ENCODE measurements around the gene JAKMIP3. TPM values are rescaled to one million over a fixed set of nuclear protein-coding genes. Genes with fewer than 3 reads are reported as not detected.

JAKMIP3 gene
- total RNA-seq, 4 donors from 2014 or later = 0.42 to 0.98 (median 0.67) TPM

DNA sequence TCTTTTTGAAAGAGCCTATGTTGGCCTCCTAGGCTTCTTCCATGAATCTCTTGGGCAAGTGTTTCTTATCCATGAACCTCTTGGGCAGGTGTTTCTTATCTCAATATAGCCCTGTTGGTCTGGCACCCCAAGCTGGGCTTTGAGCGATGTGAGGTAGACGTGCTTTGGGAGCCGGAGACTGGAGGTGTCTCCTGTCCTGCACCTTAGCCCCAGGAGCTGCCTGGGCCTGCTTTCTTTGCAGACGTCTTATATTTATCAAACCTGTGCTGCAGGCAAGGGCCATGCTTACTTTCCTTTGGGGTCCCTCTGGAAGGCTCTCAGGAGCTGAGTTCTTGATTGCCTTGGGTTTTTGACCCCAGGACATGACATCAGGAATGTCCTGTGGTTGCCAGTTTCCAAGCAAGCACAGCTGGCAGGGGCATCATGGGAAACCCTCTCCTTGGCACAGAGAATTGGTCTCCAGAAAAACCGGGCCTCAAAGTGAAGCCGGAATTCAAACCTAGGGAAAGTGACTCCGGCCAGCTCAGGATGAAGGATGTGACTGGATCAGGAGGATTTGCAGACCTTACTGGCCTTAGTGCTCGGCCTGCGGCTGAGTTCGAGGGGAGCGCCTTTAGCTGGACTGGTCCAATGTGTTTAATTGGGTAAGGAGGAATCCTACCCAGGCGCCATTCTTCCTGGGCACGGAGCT, 2.8 kb downstream of the JAKMIP3 start:
- Histone ChIP-seq H3K9me3 (peaks cover 0 to 19% (median 0%) of the 10 kb centered on the region in 4 donors), H3K36me3 (no peaks in the 10 kb centered on the region), H3K27ac (no peak overlapping the region), H3K4me3 (no peak overlapping the region), H3K27me3 (no peaks in the 10 kb centered on the region), H3K4me1 (peaks cover 0 to 20% (median 0%) of the 10 kb centered on the region in 4 donors)
- DNase-seq (ENCODE audit: low spot score in 2 of 2) = no peak
- WGBS, 2 donors = 94% methylated on average over 13 of the region's 13 CpGs
- TF ChIP-seq EP300 (IDR thresholded peaks at IDR 0.05) = no peak
- no peak for TF ChIP-seq POLR2A (IDR thresholded peaks at IDR 0.05)
- TF ChIP-seq, protein P1, sequence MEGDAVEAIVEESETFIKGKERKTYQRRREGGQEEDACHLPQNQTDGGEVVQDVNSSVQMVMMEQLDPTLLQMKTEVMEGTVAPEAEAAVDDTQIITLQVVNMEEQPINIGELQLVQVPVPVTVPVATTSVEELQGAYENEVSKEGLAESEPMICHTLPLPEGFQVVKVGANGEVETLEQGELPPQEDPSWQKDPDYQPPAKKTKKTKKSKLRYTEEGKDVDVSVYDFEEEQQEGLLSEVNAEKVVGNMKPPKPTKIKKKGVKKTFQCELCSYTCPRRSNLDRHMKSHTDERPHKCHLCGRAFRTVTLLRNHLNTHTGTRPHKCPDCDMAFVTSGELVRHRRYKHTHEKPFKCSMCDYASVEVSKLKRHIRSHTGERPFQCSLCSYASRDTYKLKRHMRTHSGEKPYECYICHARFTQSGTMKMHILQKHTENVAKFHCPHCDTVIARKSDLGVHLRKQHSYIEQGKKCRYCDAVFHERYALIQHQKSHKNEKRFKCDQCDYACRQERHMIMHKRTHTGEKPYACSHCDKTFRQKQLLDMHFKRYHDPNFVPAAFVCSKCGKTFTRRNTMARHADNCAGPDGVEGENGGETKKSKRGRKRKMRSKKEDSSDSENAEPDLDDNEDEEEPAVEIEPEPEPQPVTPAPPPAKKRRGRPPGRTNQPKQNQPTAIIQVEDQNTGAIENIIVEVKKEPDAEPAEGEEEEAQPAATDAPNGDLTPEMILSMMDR (IDR thresholded peaks at IDR 0.05) = no peak

DNA sequence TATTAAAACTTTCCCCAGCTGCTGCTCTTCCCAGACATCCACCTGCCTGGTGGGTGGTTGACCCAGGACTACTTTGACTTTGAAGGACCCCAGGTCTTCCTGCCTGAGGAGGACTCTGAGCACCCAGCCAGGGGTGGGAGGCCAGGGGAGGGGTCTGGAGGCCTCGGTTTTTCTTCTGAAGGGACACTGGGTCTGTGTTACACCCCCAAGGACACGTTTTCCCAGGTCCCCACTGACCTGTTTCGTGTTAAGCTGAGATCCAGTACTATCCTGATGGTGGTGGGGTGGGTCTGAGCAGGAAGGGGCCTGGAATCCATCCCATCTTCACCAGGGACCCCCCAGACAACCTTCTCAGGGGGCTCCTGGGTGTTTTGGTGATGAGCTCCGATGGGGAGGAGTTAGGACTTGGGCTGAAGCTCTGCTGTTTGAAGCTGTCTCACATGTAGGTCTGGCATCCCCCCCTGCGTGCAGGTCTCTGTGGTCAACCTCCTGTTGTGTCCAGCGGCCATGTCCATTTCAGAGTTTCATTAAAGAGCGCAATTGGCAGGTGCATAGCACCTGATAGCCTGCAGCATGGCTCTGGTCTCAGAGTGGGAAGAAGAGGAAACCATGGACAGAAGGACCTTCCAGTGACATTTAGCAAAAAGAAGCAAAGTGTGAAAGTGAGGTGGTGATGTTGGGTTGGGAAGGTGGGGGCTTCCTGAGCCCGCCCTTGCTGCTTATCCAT, 3.5 kb downstream of the JAKMIP3 start:
- DNase-seq (ENCODE audit: low spot score in 2 of 2) = no peak
- H3K27me3 ChIP-seq = no peaks in the 10 kb centered on the region
- H3K27ac ChIP-seq = no peak overlapping the region

DNA sequence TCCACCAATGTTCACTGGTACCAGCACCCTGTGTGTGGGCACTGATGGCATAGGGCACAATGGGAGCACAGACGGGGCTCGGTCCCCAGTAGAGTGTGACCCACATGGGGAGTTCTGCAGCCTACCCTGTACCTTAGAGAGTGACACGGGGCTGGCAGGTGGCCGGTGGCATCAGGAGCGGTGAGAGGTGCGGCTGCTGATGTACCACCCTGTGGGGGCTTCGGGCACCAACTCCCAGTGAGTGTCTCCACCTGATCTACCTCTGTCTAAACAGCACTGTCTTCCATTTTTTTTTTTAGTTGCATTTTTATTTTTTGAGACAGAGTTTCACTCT, 4.1 kb downstream of the JAKMIP3 start:
- Histone ChIP-seq H3K4me3 (no peak overlapping the region), H3K4me1 (peaks cover 0 to 20% (median 0%) of the 10 kb centered on the region in 4 donors), H3K27me3 (no peaks in the 10 kb centered on the region), H3K27ac (no peak overlapping the region), H3K9me3 (peaks cover 0 to 30% (median under 1%) of the 10 kb centered on the region in 4 donors), H3K36me3 (no peaks in the 10 kb centered on the region)
- WGBS, 2 donors = 78 to 84% methylated on average over 7 of the region's 7 CpGs
- no peak for DNase-seq (ENCODE audit: low spot score in 2 of 2)
- TF ChIP-seq POLR2A (IDR thresholded peaks at IDR 0.05) = no peak
- TF ChIP-seq EP300 (IDR thresholded peaks at IDR 0.05) = no peak
- TF ChIP-seq, protein P1 (IDR thresholded peaks at IDR 0.05) = no peak

More for the DNA sequence above, 3.5 kb downstream of the JAKMIP3 start:
- Histone ChIP-seq H3K4me3 (no peak overlapping the region), H3K36me3 (no peaks in the 10 kb centered on the region), H3K4me1 (peaks cover 0 to 20% (median 0%) of the 10 kb centered on the region in 4 donors), H3K9me3 (peaks cover 0 to 25% (median 0%) of the 10 kb centered on the region in 4 donors)
- WGBS, 2 donors = 88 to 89% methylated on average over 8 of the region's 8 CpGs
- TF ChIP-seq POLR2A (IDR thresholded peaks at IDR 0.05) (no peak), EP300 (IDR thresholded peaks at IDR 0.05) (no peak)
- TF ChIP-seq, protein P1 (IDR thresholded peaks at IDR 0.05) = no peak

DNA sequence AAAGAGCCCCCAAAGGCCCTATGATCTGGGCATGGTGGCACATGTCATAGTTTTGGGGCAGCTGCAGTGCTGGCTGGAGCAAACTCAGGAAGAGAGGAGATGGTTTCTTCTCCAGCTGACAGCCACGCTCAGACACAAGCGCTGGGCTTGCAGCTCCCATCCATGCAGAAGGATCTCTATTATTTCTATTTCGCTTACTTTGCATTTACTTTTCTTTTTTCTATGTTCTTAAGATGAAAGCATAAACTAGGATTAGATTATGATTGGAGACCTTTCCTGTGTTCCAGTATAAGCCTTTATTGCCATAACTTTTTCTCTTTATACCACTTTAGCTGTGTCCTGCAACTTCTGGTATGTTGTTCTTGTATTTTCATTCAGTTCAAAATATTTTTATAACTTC, 5.0 kb downstream of the JAKMIP3 start:
- peaks cover 0 to 37% (median 2%) of the 10 kb centered on the region in 4 donors for H3K9me3 ChIP-seq
- no peaks in the 10 kb centered on the region for H3K36me3 ChIP-seq
- H3K27me3 ChIP-seq = no peaks in the 10 kb centered on the region
- H3K4me3 ChIP-seq = no peak overlapping the region
- TF ChIP-seq, protein P1 (IDR thresholded peaks at IDR 0.05) = no peak
- TF ChIP-seq POLR2A (IDR thresholded peaks at IDR 0.05) (no peak), EP300 (IDR thresholded peaks at IDR 0.05) (no peak)
- no peak for DNase-seq (ENCODE audit: low spot score in 2 of 2)
- H3K27ac ChIP-seq = no peak overlapping the region
- 71 to 74% methylated on average over 3 of the region's 3 CpGs for WGBS, 2 donors
- H3K4me1 ChIP-seq = peaks cover 0 to 13% (median 0%) of the 10 kb centered on the region in 4 donors

DNA sequence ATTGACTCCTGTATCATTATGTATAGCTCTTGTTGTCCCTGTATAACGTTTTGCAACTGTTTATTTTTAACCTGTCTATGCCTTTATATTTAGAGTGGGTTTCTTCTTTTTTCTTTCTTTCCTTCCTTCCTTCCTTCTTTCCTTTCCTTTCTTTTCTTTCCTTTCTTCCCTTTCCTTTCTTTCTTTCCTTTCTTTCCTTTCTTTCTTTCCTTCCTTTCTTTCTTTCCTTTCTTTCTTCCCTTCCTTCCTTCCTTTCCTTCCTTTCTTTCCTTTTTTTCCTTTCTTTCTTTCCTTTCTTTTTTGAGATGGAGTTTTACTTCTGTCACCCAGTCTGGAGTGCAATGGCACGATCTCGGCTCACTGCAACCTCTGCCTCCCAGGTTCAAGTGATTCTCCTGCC, 5.9 kb downstream of the JAKMIP3 start:
- no peak overlapping the region for H3K4me3 ChIP-seq
- 58 to 83% methylated on average over 3 of the region's 3 CpGs for WGBS, 2 donors
- DNase-seq (ENCODE audit: low spot score in 2 of 2) = no peak
- H3K9me3 ChIP-seq = peaks cover 0 to 37% (median 2%) of the 10 kb centered on the region in 4 donors
- H3K27me3 ChIP-seq = no peaks in the 10 kb centered on the region
- TF ChIP-seq, protein P1 (IDR thresholded peaks at IDR 0.05) = no peak
- TF ChIP-seq EP300 (IDR thresholded peaks at IDR 0.05) (no peak), POLR2A (IDR thresholded peaks at IDR 0.05) (no peak)
- H3K36me3 ChIP-seq = no peaks in the 10 kb centered on the region
- peaks cover 0 to 6% (median 0%) of the 10 kb centered on the region in 4 donors for H3K4me1 ChIP-seq
- no peak overlapping the region for H3K27ac ChIP-seq
